Measurements from ENCODE around the gene ARHGAP28.

ARHGAP28 gene

DNA sequence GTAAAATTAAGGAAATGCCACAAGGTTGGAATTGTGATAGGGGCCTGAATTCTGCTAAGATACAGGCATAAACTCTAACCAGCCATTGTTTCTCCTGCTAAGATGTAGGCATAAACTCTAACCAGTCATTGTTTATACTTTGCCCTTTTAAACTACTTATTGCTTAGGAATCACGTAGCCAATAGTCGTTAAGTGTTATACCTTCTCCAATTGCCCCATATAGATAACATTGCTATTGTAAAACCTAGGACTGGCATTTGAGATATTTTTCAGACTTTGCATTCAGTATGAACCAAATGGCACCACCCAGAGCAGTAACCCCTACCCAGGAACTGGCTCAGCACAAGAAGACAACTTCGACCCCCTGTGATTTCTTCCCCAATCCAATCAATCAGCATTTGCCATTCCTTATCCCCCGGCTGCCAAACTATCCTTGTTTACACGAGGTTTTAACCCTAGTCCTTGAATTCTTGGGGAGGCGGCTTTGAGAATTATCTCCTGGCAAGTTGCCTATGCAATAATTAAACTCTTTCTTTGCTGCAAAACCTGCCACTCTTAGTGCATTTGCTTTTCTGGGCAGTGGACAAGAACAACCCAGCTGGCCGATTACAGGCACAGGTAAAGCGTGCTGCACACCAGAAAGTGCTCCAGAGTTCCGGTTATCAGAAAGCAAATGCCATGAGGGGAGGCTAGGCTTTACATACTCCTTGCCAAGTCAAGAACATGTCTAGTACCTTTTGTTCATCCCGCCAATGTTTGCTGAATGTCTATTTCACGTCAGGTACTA lies 220.5 kb downstream of the ARHGAP28 start:
- H3K4me3 ChIP-seq: no peak overlapping the region
- no peak for DNase-seq (ENCODE audit: low spot score)
- TF ChIP-seq, protein P1, sequence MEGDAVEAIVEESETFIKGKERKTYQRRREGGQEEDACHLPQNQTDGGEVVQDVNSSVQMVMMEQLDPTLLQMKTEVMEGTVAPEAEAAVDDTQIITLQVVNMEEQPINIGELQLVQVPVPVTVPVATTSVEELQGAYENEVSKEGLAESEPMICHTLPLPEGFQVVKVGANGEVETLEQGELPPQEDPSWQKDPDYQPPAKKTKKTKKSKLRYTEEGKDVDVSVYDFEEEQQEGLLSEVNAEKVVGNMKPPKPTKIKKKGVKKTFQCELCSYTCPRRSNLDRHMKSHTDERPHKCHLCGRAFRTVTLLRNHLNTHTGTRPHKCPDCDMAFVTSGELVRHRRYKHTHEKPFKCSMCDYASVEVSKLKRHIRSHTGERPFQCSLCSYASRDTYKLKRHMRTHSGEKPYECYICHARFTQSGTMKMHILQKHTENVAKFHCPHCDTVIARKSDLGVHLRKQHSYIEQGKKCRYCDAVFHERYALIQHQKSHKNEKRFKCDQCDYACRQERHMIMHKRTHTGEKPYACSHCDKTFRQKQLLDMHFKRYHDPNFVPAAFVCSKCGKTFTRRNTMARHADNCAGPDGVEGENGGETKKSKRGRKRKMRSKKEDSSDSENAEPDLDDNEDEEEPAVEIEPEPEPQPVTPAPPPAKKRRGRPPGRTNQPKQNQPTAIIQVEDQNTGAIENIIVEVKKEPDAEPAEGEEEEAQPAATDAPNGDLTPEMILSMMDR (IDR thresholded peaks at IDR 0.05): no peak
- no peak overlapping the region for H3K27ac ChIP-seq

GRCh38 chr18:6950641-6951040 lies 221.1 kb downstream of the ARHGAP28 start:
- Histone ChIP-seq H3K27ac (no peak overlapping the region), H3K4me3 (no peak overlapping the region)
- TF ChIP-seq, protein P1 (IDR thresholded peaks at IDR 0.05): no peak
- no peak for DNase-seq (ENCODE audit: low spot score)

- DNase-seq (ENCODE audit: low spot score): no peak
Measured at GRCh38 chr18:6951336-6952090, 222.0 kb downstream of the ARHGAP28 start.

GRCh38 chr18:6954501-6954900 lies 225.0 kb downstream of the ARHGAP28 start:
- H3K4me3 ChIP-seq: no peak overlapping the region
- TF ChIP-seq, protein P1 (IDR thresholded peaks at IDR 0.05): no peak
- DNase-seq (ENCODE audit: low spot score): no peak
- no peak overlapping the region for H3K27ac ChIP-seq

More at GRCh38 chr18:6951336-6952090, 222.0 kb downstream of the ARHGAP28 start:
- H3K4me3 ChIP-seq: no peak overlapping the region
- TF ChIP-seq, protein P1 (IDR thresholded peaks at IDR 0.05): no peak
- H3K27ac ChIP-seq: no peak overlapping the region

- TF ChIP-seq, protein P1 (IDR thresholded peaks at IDR 0.05): no peak
- DNase-seq (ENCODE audit: low spot score): no peak
- H3K4me3 ChIP-seq: no peak overlapping the region
- no peak overlapping the region for H3K27ac ChIP-seq
Measured at GRCh38 chr18:6955304-6955703, 225.8 kb downstream of the ARHGAP28 start.

DNA sequence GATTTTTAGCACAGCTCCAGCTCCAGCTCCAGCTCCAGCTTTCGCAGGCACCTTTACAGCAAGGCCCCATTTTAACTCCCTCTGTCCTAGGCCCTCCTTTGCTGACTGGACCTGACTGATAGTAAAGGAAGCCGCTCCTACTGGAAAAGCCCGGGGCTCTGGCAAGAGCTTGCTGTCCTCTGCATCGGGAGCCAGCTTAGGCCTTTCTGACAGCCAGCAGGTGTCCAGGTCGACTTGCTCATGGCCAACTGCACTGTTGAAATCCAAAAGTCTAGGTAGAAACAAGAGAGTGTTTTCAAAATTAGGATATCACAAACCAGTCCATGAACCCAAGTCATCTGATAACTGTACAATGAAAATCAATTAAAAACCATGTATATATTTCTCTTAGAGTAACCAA lies 227.0 kb downstream of the ARHGAP28 start:
- Histone ChIP-seq H3K27ac (no peak overlapping the region), H3K4me3 (no peak overlapping the region)
- TF ChIP-seq, protein P1 (IDR thresholded peaks at IDR 0.05): no peak
- no peak for DNase-seq (ENCODE audit: low spot score)

Data from coronary artery (tissue), 2 donors.